GM12878 (cell line): Measurements from ENCODE around the gene C1orf21. TPM values are rescaled to one million over a fixed set of nuclear protein-coding genes. Genes with fewer than 3 reads are reported as not detected.

Experiments used
- ATAC-seq: fragments of 200-7000 bp; cut with Tn5 transposase; 3 replicates; pipeline ENCODE4 v1.9.1; 2020; ENCODE audit warnings: mild to moderate bottlenecking, moderate library complexity
- BruUV-seq: library from RNA; stranded (reverse); fragments of 400-500 nt; replicated peaks from 2 replicates; lab custom pipeline; 2021; lab: Mats Ljungman, UMichigan
- CTCF ChIA-PET: fragments of 300-600 bp; sonication (Branson Sonifier 250); formaldehyde crosslinking; extraction: SDS; loops from one replicate; lab custom pipeline; 2021; ENCODE audit warnings: inconsistent platforms; lab: Yijun Ruan, JAX
- POLR2A ChIA-PET: fragments of 350-600 bp; formaldehyde crosslinking; extraction: SDS; loops from one replicate; lab custom pipeline; 2021; ENCODE audit warnings: inconsistent platforms; lab: Charles Lee
- RAD21 ChIA-PET: fragments of 300-600 bp; sonication (Branson Sonifier 250); formaldehyde crosslinking; loops from one replicate; lab custom pipeline; 2023; ENCODE audit warnings: antibody characterized with exemption; ENCODE audit not compliant: unreplicated experiment; lab: Charles Lee
- SMC1A ChIA-PET: fragments of 300-600 bp; sonication (Branson Sonifier 250); formaldehyde crosslinking; loops from one replicate; lab custom pipeline; 2023; ENCODE audit not compliant: unreplicated experiment, uncharacterized antibody; lab: Charles Lee
- DNase-seq: peaks from one replicate; pipeline ENCODE4 v3.0.0-alpha.2; 2011; ENCODE audit warnings: low read depth, low spot score
- FAIRE-seq: peaks from 3 replicates; lab custom pipeline; 2011; peaks lifted over from hg19 to GRCh38; lab: Jason Lieb, UNC
- H2AFZ ChIP-seq: 2 replicates; pipeline ENCODE4 v1.6.0; 2011; ENCODE audit warnings: low read depth, low read length, control low read depth; ENCODE audit not compliant: control insufficient read depth
- H3K27ac ChIP-seq: 2 replicates; pipeline ENCODE4 v1.5.1; 2011; ENCODE audit warnings: control low read depth; ENCODE audit not compliant: control insufficient read depth, insufficient read depth
- H3K27me3 ChIP-seq, 2 experiments: replicated peaks in 1 of 2; 2 replicates each; pipeline versions ENCODE4 v1.6.0 to v1.6.1; 2011; ENCODE audit warnings: low read length in 1 of 2; ENCODE audit not compliant: control insufficient read depth in 2 of 2, insufficient read depth in 2 of 2
- H3K36me3 ChIP-seq, 2 experiments: 2 replicates each; pipeline ENCODE4 v1.5.1; 2011; ENCODE audit warnings: low read length in 1 of 2; ENCODE audit not compliant: control insufficient read depth in 2 of 2, insufficient read depth in 2 of 2
- H3K4me1 ChIP-seq: 2 replicates; pipeline ENCODE4 v1.6.1; 2011; ENCODE audit warnings: mild to moderate bottlenecking, low read length, moderate library complexity, mixed read lengths; ENCODE audit not compliant: control insufficient read depth, insufficient read depth
- H3K4me2 ChIP-seq: 2 replicates; pipeline ENCODE4 v1.6.0; 2011; ENCODE audit warnings: control low read depth; ENCODE audit not compliant: control insufficient read depth, insufficient read depth
- H3K4me3 ChIP-seq: fragments of 200-600 bp; sonication (generic); 2 replicates; pipeline ENCODE4 v1.5.1; 2016
- H3K79me2 ChIP-seq: 2 replicates; pipeline ENCODE4 v1.6.0; 2011; ENCODE audit warnings: low read length; ENCODE audit not compliant: control insufficient read depth, insufficient read depth
- H3K9ac ChIP-seq: 2 replicates; pipeline ENCODE4 v1.8.0; 2011; ENCODE audit warnings: low read length, control low read depth, mixed read lengths; ENCODE audit not compliant: control insufficient read depth, insufficient read depth
- H3K9me3 ChIP-seq: replicated peaks from 3 replicates; pipeline ENCODE4 v1.5.1; 2011; ENCODE audit warnings: mild to moderate bottlenecking, low read length; ENCODE audit not compliant: control insufficient read depth, insufficient read depth
- H4K20me1 ChIP-seq: 2 replicates; pipeline ENCODE4 v1.6.0; 2011; ENCODE audit not compliant: control insufficient read depth, insufficient read depth
- ATF2 ChIP-seq: IDR thresholded peaks from 2 replicates; pipeline ENCODE4 v1.6.1; 2012; ENCODE audit warnings: low read length, inconsistent platforms
- CEBPB ChIP-seq, 2 experiments: fragments of 150-350 bp in 1 of 2; IDR thresholded peaks; 2 replicates each; pipeline ENCODE4 v1.6.1; 2012 to 2014; ENCODE audit warnings: low read depth in 2 of 2, low read length in 2 of 2, borderline replicate concordance in 1 of 2, inconsistent platforms in 1 of 2
- E2F4 ChIP-seq: IDR thresholded peaks from 2 replicates; pipeline ENCODE4 v1.6.1; 2012; ENCODE audit warnings: low read depth, low read length, improper control_type of control experiment
- MTA2 ChIP-seq: fragments of 450-650 bp; IDR thresholded peaks from 2 replicates; pipeline ENCODE4 v1.6.1; 2016; ENCODE audit warnings: low read depth, mild to moderate bottlenecking, moderate library complexity
- NR2F1 ChIP-seq: fragments of 450-650 bp; conservative IDR thresholded peaks from 2 replicates; pipeline ENCODE4 v1.6.1; 2017; ENCODE audit warnings: mild to moderate bottlenecking
- PKNOX1 ChIP-seq: fragments of 450-650 bp; IDR thresholded peaks from 2 replicates; pipeline ENCODE4 v1.6.1; 2016; ENCODE audit warnings: mild to moderate bottlenecking
- POLR2AphosphoS2 ChIP-seq: IDR thresholded peaks from 2 replicates; pipeline ENCODE4 v1.6.1; 2011; ENCODE audit warnings: low read depth, mild to moderate bottlenecking, low read length, improper control_type of control experiment, moderate library complexity
- RELA ChIP-seq: fragments of 450-650 bp; IDR thresholded peaks from 2 replicates; pipeline ENCODE4 v1.8.0; 2014; ENCODE audit warnings: borderline replicate concordance; ENCODE audit not compliant: partially characterized antibody
- SMARCA5 ChIP-seq: fragments of 450-650 bp; IDR thresholded peaks from 2 replicates; pipeline ENCODE4 v1.6.1; 2017; ENCODE audit warnings: mild to moderate bottlenecking
- SREBF1 ChIP-seq: IDR thresholded peaks from 2 replicates; pipeline ENCODE4 v1.6.1; 2012; ENCODE audit warnings: mild to moderate bottlenecking, low read length
- SUPT20H ChIP-seq: IDR thresholded peaks from 2 replicates; pipeline ENCODE4 v1.6.1; 2011; ENCODE audit warnings: low read depth, mild to moderate bottlenecking, low read length, moderate library complexity, borderline replicate concordance; ENCODE audit not compliant: control insufficient read depth
- TCF3 ChIP-seq: IDR thresholded peaks from 2 replicates; pipeline ENCODE4 v1.6.1; 2012; ENCODE audit warnings: low read depth, mild to moderate bottlenecking, low read length, borderline replicate concordance; ENCODE audit not compliant: insufficient read depth
- YBX1 ChIP-seq: fragments of 450-650 bp; IDR thresholded peaks from 2 replicates; pipeline ENCODE4 v1.6.1; 2016; ENCODE audit warnings: antibody characterized with exemption
- ZBTB11 ChIP-seq: fragments of 450-650 bp; formaldehyde crosslinking; IDR thresholded peaks from 2 replicates; pipeline ENCODE4 v1.5.0; 2022; ENCODE audit warnings: mild to moderate bottlenecking, missing genetic modification characterization
- ZNF217 ChIP-seq: fragments of 450-650 bp; IDR thresholded peaks from 2 replicates; pipeline ENCODE4 v1.6.1; 2017; ENCODE audit warnings: antibody characterized with exemption, mild to moderate bottlenecking
- in situ Hi-C: fragments of 300-500 bp; cut with MboI; formaldehyde crosslinking; loops from 9 replicates; pipeline ENCODE4 v1.14.3; 2018; ENCODE audit warnings: mixed read lengths
- intact Hi-C: fragments of 100-400 bp; cut with micrococcal nuclease; formaldehyde crosslinking; loops from one replicate; pipeline ENCODE4 v1.14.2; 2022; ENCODE audit not compliant: unreplicated experiment
- polyA plus RNA-seq, 11 experiments: library from polyadenylated mRNA; depleted of rRNA in 4 of 11; unstranded in 6 of 11; stranded (reverse) in 5 of 11; fragments of >200 nt; fragmentation: Nextera tagmentation in 4 of 11; fragmentation: Illumina TruSeq in 1 of 11; extraction: Ambion mirVana in 4 of 11; extraction: Trizol in 1 of 11; gene quantifications; 1 replicate in 1 of 11; 2 replicates in 10 of 11; pipeline versions ENCODE4 v1.2.1 to v1.2.3, GENCODE V29; 2011 to 2016; ENCODE audit warnings: inconsistent platforms in 2 of 11, missing spikeins in 2 of 11, low read depth in 1 of 11
- total RNA-seq, 4 experiments: library from RNA; depleted of rRNA in 3 of 4; stranded (reverse); fragments of >200 nt in 3 of 4; fragmentation: Illumina TruSeq in 1 of 4; extraction: Trizol in 1 of 4; gene quantifications; 2 replicates each; pipeline versions ENCODE4 v1.2.1 to v1.2.3, GENCODE V29; 2013 to 2021

C1orf21 gene
- total and polyA plus RNA-seq, 10 of the 15 experiments (the other 5 are each of a cell fraction or from before 2014, with no cell fraction given), result 0.03 to 1.6 (median 0.17) TPM; not detected in 3

- no peak overlapping the region for H3K4me2 ChIP-seq
- H3K36me3 ChIP-seq, result no peaks in the 10 kb centered on the region
- no peaks in the 10 kb centered on the region for H3K4me1 ChIP-seq
- H2AFZ ChIP-seq, result no peak overlapping the region
- CTCF ChIA-PET, result interaction anchor here (1.1 kb wide), 1 partner anchor 263 kb away, joined by 4 read pairs; no protein-coding TSS in a partner anchor
- no peaks in the 10 kb centered on the region; a peak in 1 of 4 replicates for H3K27me3 ChIP-seq
- no peak for ATAC-seq
- intact Hi-C loops (no loop called here), in situ Hi-C loops (no loop called here)
- no peak overlapping the region for H3K27ac ChIP-seq
- DNase-seq, result no peak
- no TSS peak for BruUV-seq
- FAIRE-seq, result no peak
- RAD21 ChIA-PET, result no interaction called here
- no peaks in the 10 kb centered on the region for H3K79me2 ChIP-seq
- H4K20me1 ChIP-seq, result no peaks in the 10 kb centered on the region
- H3K9ac ChIP-seq, result no peak overlapping the region
- no peak for TF ChIP-seq YBX1
- no peak for TF ChIP-seq PKNOX1
- TF ChIP-seq POLR2AphosphoS2, result no peak
- no peak for TF ChIP-seq SUPT20H
- no peak for TF ChIP-seq ATF2
- TF ChIP-seq ZNF217, result no peak
- no peak for TF ChIP-seq SMARCA5
- no peak for TF ChIP-seq SREBF1
- TF ChIP-seq CEBPB (IDR thresholded peaks at IDR 0.05; ENCODE audit: borderline replicate concordance in 1 of 2, low read depth in 2 of 2, low read length in 2 of 2), result no peak
- TF ChIP-seq NR2F1, result no peak
- no peak for TF ChIP-seq TCF3
- TF ChIP-seq E2F4, result no peak
- no peak for TF ChIP-seq ZBTB11 (CRISPR knock-in tag)
- no peak for TF ChIP-seq MTA2
- no peak for TF ChIP-seq RELA
- SMC1A ChIA-PET, result interaction anchor here (0.8 kb wide), 1 partner anchor 66 kb away, joined by 3 read pairs; no protein-coding TSS in a partner anchor
- POLR2A ChIA-PET, result no interaction called here
- no peaks in the 10 kb centered on the region for H3K9me3 ChIP-seq
- H3K4me3 ChIP-seq, result no peak overlapping the region
Observed at GRCh38 chr1:184428604-184429003, 41.8 kb downstream of the C1orf21 start.
